Measurements from ENCODE around the gene GGPS1.
"Not testable (repeated sequence)": the region's sequence is repeated elsewhere in the genome, so short reads cannot be mapped to it uniquely, and the experiment has no call there.

The GGPS1 gene

GRCh38 chr1:235304549-235305451, 23.6 kb upstream of the GGPS1 start:
- in situ Hi-C loops (cut with MboI; ENCODE audit: low sequenced_read_pairs) = no loop called here

GRCh38 chr1:235307158-235308124, 20.9 kb upstream of the GGPS1 start:
- in situ Hi-C loops (cut with MboI; ENCODE audit: low sequenced_read_pairs) = no loop called here

- in situ Hi-C loops (cut with MboI; ENCODE audit: low sequenced_read_pairs) = not testable (repeated sequence)
Measured at GRCh38 chr1:235309206-235309605, 19.2 kb upstream of the GGPS1 start.

DNA sequence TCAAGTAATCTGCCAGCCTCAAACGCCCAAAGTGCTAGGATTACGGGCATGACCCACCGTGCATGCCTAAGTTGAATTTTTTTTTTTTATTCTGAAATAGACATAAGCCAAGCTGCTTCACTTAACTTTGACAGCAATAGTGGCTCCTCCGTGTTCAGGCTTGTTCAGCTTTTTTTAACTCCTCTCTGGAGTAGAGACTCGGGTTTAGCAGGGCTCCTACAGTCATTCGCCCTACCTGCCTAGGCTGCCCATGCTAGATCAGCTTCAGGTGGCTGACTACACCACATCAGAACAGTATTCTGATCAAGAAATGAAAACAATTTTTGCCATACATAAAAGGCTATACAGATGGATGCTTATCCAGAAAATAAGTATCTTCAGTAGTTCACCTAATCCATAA, 15.1 kb upstream of the GGPS1 start:
- in situ Hi-C loops (cut with MboI; ENCODE audit: low sequenced_read_pairs) = no loop called here

DNA sequence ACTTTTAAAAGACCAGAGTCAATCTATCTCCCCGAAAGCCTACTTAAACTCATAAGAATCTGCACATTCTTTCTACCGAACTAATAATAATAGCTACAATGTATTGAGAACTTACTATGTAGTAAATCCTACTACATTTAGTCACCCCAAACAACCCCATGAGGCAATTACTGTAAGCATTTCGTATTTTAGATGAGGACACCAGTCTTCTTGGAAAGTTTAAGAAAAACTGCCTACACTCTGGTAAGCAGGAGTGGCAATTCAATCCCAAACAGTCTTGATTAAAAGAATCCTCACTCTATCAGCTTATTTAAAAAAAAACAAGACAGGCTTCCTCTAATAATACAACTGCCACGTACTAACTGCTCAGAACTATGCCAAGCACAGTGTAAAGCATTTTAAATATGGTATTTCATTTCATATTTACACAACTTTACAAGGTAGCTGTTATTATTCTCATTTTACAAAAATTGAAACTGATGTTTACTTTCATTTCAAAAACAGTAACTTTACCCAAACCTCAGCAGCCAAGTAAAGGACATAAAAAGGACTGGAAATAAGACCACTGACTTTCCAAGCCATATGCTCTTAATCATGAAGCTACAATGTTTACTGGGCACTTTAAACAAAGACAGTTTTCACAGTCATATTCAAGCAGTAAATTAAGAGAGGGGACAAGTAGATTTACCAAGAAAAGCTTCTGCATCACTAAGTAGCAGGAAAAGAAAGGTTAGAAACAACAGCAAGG, 14.3 kb upstream of the GGPS1 start:
- in situ Hi-C loops (cut with MboI; ENCODE audit: low sequenced_read_pairs) = no loop called here

DNA sequence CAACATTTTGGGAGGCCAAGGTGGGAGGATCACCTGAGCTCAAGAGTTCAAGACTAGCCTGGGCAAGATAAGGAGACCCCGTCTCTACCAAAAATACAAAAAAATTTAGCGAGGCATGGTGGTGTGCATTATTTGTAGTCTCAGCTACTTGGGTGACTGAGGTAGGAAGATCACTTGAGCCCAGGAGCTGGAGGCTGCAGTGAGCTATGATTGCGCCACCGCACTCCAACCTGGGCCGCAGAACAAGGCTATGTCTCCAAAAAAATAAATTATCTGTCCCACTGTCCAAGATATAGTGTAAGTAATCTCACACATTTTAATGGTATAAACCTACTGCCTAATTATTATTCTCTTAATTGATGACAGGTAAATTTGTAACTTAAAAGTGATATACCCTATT, 13.2 kb upstream of the GGPS1 start:
- in situ Hi-C loops (cut with MboI; ENCODE audit: low sequenced_read_pairs) = no loop called here

DNA sequence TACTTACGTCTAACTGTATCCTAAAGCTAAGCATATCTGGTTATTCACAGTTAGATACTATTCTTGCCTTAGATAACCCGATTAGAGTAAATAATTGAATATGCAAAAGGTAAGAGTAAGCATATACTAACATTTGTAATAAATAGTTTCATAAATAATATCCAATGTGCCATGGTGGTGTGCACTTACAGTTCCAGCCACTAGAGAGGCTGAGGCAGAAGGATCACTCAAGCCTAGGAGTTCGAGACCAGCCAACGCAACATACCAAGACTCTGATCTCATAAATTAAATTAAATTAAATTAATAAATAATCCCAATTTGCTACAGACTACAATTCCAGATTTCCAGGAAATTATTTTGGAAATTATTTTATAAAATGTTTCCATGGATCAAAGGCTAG, 12.6 kb upstream of the GGPS1 start:
- in situ Hi-C loops (cut with MboI; ENCODE audit: low sequenced_read_pairs) = no loop called here

DNA sequence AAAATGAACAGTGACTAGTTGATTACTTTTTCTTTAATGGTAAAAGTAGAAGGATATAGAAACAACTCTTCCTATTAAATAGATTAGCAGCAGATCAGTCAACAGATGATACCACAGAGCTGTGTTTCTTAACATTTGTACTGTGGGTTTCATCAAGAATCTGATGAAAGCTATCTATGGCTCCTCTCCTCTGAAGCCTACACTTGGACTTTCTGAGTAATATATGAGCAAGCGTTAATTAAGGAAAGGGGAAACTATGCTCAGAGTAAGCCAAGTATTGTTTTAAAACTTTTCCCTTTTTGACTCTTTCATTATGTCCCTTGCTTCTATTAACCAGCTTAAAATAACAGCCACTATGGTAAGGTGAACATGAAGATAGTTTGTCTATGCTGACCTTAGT, 11.2 kb upstream of the GGPS1 start:
- in situ Hi-C loops (cut with MboI; ENCODE audit: low sequenced_read_pairs) = no loop called here

GRCh38 chr1:235319255-235319654, 9.1 kb upstream of the GGPS1 start:
- in situ Hi-C loops (cut with MboI; ENCODE audit: low sequenced_read_pairs) = no loop called here

- in situ Hi-C loops (cut with MboI; ENCODE audit: low sequenced_read_pairs) = no loop called here
Measured at GRCh38 chr1:235320521-235321179, 7.7 kb upstream of the GGPS1 start.

GRCh38 chr1:235324296-235324695, 4.1 kb upstream of the GGPS1 start:
- in situ Hi-C loops (cut with MboI; ENCODE audit: low sequenced_read_pairs) = no loop called here

DNA sequence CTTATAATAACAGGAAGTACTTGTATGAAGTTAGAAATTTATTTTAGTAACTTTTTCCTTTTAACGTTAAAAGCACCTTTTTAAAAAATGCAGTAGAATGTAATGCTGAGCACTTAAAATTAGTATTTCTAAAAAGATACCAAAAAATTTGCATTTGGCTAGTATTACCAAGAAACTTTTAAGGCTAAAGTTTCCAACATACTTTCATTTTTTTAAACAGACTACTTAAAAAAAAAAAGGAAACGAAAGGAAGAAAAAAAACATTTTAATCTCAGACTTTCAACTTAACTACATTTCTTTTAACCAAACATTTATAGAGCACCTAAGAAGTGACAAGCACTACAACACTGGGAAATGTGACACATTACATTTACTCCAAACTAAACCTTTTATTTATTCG, 3.2 kb upstream of the GGPS1 start:
- in situ Hi-C loops (cut with MboI; ENCODE audit: low sequenced_read_pairs) = no loop called here

- in situ Hi-C loops (cut with MboI; ENCODE audit: low sequenced_read_pairs) = no loop called here
Measured at GRCh38 chr1:235325854-235326253, 2.5 kb upstream of the GGPS1 start.

- in situ Hi-C loops (cut with MboI; ENCODE audit: low sequenced_read_pairs) = no loop called here
Measured at GRCh38 chr1:235326719-235327558, 1.4 kb upstream of the GGPS1 start.

DNA sequence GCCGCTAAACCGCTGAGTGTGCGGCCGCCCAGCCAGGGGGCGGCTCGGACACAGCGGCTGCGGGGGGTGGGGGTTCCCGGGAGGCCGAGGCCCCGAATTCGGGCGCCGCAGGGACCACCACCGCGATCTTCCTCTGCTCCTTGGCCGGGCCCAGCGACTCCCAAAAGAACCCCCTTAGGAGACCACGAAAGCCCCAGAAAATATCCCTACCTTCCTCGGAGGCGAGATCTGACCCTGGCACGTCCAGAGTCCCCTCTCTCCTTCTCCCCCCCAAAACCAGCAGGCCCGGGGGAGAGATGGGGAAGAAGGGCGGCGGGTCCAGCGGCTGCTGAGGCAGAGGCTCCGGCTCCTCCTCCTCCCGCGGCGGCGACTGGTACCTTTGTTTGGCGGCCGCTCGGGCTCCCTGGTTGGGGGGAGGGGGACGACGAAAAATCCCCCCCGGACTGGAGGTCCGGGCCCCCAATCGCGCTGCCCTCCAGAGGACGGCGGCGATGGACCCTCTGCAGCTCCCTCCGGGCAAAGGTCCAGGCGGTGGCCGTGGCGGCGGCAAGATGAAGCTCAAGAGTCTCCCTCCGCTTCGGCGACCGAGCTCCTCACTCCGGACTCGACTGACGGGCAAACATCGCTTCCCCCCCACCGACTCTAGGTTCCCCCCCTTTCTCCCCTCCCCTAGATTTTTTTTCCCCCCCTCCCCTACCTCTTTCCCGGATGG, 655 bp upstream of the GGPS1 start, which contains the start of gene ARID4B:
Gene ARID4B (minus strand): TSS at position 621 of the 712 bp plus-strand sequence. CDS start 1,260 bp downstream, outside the sequence.
- in situ Hi-C loops (cut with MboI; ENCODE audit: low sequenced_read_pairs) = no loop called here

- in situ Hi-C loops (cut with MboI; ENCODE audit: low sequenced_read_pairs) = no loop called here
Measured at GRCh38 chr1:235329139-235329902, 951 bp downstream of the GGPS1 start.

DNA sequence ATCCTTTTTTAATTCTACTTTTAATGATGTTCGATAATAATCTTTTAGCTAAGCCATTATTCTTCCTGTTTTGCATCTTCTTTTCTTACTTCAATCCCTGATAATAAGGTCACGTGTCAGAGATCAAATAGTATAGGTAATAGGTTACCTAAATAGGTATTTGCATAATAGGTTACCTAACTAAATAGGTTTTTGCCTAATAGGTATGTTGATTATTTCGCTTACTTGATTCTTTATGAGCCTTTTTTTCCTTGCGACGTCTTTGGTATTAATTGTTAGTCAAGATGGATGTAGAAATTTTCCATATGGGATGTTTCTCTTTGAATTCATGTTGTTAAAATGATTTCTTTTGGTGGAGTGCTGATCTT, 2.5 kb downstream of the GGPS1 start:
- in situ Hi-C loops (cut with MboI; ENCODE audit: low sequenced_read_pairs) = no loop called here

- in situ Hi-C loops (cut with MboI; ENCODE audit: low sequenced_read_pairs) = no loop called here
Measured at GRCh38 chr1:235331401-235331800, 3.0 kb downstream of the GGPS1 start.
